GM12878 (cell line): ENCODE results near the gene VIL1. TPM values are rescaled to one million over a fixed set of nuclear protein-coding genes. Genes with fewer than 3 reads are reported as not detected.

Source experiments
- ATF3 ChIP-seq: IDR thresholded peaks from 2 replicates; pipeline ENCODE4 v1.6.1; 2011; ENCODE audit warnings: low read depth, mild to moderate bottlenecking, low read length, moderate library complexity, borderline replicate concordance; ENCODE audit errors: extremely low read depth
- CBFB ChIP-seq: IDR thresholded peaks from 2 replicates; pipeline ENCODE4 v1.6.1; 2016; ENCODE audit warnings: antibody characterized with exemption, low read depth
- CHD2 ChIP-seq: IDR thresholded peaks from 2 replicates; pipeline ENCODE4 v1.6.1; 2011; ENCODE audit warnings: low read depth, low read length, improper control_type of control experiment, borderline replicate concordance
- CREB1 ChIP-seq: IDR thresholded peaks from 2 replicates; pipeline ENCODE4 v1.6.1; 2012; ENCODE audit warnings: low read depth, mild to moderate bottlenecking, inconsistent platforms
- EGR1 ChIP-seq, 2 experiments: IDR thresholded peaks; 1 replicate in 1 of 2; 2 replicates in 1 of 2; pipeline ENCODE4 v1.6.1; 2011 to 2012; ENCODE audit warnings: low read depth in 2 of 2, low read length in 2 of 2, borderline replicate concordance in 1 of 2, mild to moderate bottlenecking in 1 of 2, moderate library complexity in 1 of 2
- IKZF1 ChIP-seq: fragments of 450-650 bp; conservative IDR thresholded peaks from 2 replicates; pipeline ENCODE4 v1.6.1; 2017; ENCODE audit warnings: antibody characterized with exemption, mild to moderate bottlenecking
- NR2F1 ChIP-seq: fragments of 450-650 bp; conservative IDR thresholded peaks from 2 replicates; pipeline ENCODE4 v1.6.1; 2017; ENCODE audit warnings: mild to moderate bottlenecking
- POLR2AphosphoS2 ChIP-seq: IDR thresholded peaks from 2 replicates; pipeline ENCODE4 v1.6.1; 2011; ENCODE audit warnings: low read depth, mild to moderate bottlenecking, low read length, improper control_type of control experiment, moderate library complexity
- SIN3A ChIP-seq: IDR thresholded peaks from 2 replicates; pipeline ENCODE4 v1.6.1; 2012; ENCODE audit warnings: low read depth, low read length, improper control_type of control experiment
- SMAD1 ChIP-seq: fragments of 450-650 bp; IDR thresholded peaks from 2 replicates; pipeline ENCODE4 v1.6.1; 2018; ENCODE audit warnings: mild to moderate bottlenecking, low read depth; ENCODE audit not compliant: partially characterized antibody
- SMC3 ChIP-seq: IDR thresholded peaks from 2 replicates; pipeline ENCODE4 v1.6.1; 2011; ENCODE audit warnings: low read length, improper control_type of control experiment, borderline replicate concordance
- SRF ChIP-seq, 2 experiments: IDR thresholded peaks; 2 replicates each; pipeline ENCODE4 v1.6.1; 2011; ENCODE audit warnings: low read depth in 2 of 2, low read length in 2 of 2, mild to moderate bottlenecking in 1 of 2, moderate library complexity in 1 of 2
- SUZ12 ChIP-seq: fragments of 200-600 bp; sonication (generic); IDR thresholded peaks from one replicate; pipeline ENCODE4 v1.6.1; 2018; ENCODE audit warnings: antibody characterized with exemption, mild to moderate bottlenecking; ENCODE audit not compliant: unreplicated experiment
- WRNIP1 ChIP-seq: IDR thresholded peaks from 2 replicates; pipeline ENCODE4 v1.6.1; 2011; ENCODE audit warnings: low read depth, low read length, improper control_type of control experiment, borderline replicate concordance
- ZNF274 ChIP-seq: IDR thresholded peaks from one replicate; pipeline ENCODE4 v1.8.0; 2011; ENCODE audit not compliant: insufficient read length, insufficient read depth
- polyA plus RNA-seq, 11 experiments: library from polyadenylated mRNA; depleted of rRNA in 4 of 11; unstranded in 6 of 11; stranded (reverse) in 5 of 11; fragments of >200 nt; fragmentation: Nextera tagmentation in 4 of 11; fragmentation: Illumina TruSeq in 1 of 11; extraction: Ambion mirVana in 4 of 11; extraction: Trizol in 1 of 11; gene quantifications; 1 replicate in 1 of 11; 2 replicates in 10 of 11; pipeline versions ENCODE4 v1.2.1 to v1.2.3, GENCODE V29; 2011 to 2016; ENCODE audit warnings: inconsistent platforms in 2 of 11, missing spikeins in 2 of 11, low read depth in 1 of 11
- total RNA-seq, 4 experiments: library from RNA; depleted of rRNA in 3 of 4; stranded (reverse); fragments of >200 nt in 3 of 4; fragmentation: Illumina TruSeq in 1 of 4; extraction: Trizol in 1 of 4; gene quantifications; 2 replicates each; pipeline versions ENCODE4 v1.2.1 to v1.2.3, GENCODE V29; 2013 to 2021
- TF ChIP-seq, protein P1 (sequence below): fragments of 450-650 bp; IDR thresholded peaks from 2 replicates; pipeline ENCODE4 v1.6.1; 2016; ENCODE audit warnings: mild to moderate bottlenecking
- TF ChIP-seq, protein P2 (sequence below): IDR thresholded peaks from 2 replicates; pipeline ENCODE4 v1.6.1; 2012; ENCODE audit warnings: low read depth, low read length, improper control_type of control experiment
- TF ChIP-seq, protein P3 (sequence below): IDR thresholded peaks from 2 replicates; pipeline ENCODE4 v1.6.1; 2012; ENCODE audit warnings: improper control_type of control experiment, low read depth, low read length; ENCODE audit not compliant: insufficient replicate concordance
- TF ChIP-seq, protein P4 (sequence below): fragments of 450-650 bp; IDR thresholded peaks from 2 replicates; pipeline ENCODE4 v1.6.1; 2014; ENCODE audit warnings: mild to moderate bottlenecking

VIL1 gene
- total and polyA plus RNA-seq, 10 of the 15 experiments (the other 5 are each of a cell fraction or from before 2014, with no cell fraction given) = 0.03 to 1.9 (median 0.33) TPM

GRCh38 chr2:218399391-218400166 is 19.3 kb upstream of the VIL1 start, which contains the start of gene CTDSP1 (continued):
- TF ChIP-seq, protein P1, sequence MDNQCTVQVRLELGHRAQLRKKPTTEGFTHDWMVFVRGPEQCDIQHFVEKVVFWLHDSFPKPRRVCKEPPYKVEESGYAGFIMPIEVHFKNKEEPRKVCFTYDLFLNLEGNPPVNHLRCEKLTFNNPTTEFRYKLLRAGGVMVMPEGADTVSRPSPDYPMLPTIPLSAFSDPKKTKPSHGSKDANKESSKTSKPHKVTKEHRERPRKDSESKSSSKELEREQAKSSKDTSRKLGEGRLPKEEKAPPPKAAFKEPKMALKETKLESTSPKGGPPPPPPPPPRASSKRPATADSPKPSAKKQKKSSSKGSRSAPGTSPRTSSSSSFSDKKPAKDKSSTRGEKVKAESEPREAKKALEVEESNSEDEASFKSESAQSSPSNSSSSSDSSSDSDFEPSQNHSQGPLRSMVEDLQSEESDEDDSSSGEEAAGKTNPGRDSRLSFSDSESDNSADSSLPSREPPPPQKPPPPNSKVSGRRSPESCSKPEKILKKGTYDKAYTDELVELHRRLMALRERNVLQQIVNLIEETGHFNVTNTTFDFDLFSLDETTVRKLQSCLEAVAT = 0 out of 2 replicates have a peak, but pooled peaks have one; percentile 69
- TF ChIP-seq, protein P2, sequence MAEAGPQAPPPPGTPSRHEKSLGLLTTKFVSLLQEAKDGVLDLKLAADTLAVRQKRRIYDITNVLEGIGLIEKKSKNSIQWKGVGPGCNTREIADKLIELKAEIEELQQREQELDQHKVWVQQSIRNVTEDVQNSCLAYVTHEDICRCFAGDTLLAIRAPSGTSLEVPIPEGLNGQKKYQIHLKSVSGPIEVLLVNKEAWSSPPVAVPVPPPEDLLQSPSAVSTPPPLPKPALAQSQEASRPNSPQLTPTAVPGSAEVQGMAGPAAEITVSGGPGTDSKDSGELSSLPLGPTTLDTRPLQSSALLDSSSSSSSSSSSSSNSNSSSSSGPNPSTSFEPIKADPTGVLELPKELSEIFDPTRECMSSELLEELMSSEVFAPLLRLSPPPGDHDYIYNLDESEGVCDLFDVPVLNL = 0 out of 2 replicates have a peak, but pooled peaks have one; percentile 21
- no peak for TF ChIP-seq ZNF274
- peak; percentile 90 for TF ChIP-seq IKZF1
- TF ChIP-seq, protein P3, sequence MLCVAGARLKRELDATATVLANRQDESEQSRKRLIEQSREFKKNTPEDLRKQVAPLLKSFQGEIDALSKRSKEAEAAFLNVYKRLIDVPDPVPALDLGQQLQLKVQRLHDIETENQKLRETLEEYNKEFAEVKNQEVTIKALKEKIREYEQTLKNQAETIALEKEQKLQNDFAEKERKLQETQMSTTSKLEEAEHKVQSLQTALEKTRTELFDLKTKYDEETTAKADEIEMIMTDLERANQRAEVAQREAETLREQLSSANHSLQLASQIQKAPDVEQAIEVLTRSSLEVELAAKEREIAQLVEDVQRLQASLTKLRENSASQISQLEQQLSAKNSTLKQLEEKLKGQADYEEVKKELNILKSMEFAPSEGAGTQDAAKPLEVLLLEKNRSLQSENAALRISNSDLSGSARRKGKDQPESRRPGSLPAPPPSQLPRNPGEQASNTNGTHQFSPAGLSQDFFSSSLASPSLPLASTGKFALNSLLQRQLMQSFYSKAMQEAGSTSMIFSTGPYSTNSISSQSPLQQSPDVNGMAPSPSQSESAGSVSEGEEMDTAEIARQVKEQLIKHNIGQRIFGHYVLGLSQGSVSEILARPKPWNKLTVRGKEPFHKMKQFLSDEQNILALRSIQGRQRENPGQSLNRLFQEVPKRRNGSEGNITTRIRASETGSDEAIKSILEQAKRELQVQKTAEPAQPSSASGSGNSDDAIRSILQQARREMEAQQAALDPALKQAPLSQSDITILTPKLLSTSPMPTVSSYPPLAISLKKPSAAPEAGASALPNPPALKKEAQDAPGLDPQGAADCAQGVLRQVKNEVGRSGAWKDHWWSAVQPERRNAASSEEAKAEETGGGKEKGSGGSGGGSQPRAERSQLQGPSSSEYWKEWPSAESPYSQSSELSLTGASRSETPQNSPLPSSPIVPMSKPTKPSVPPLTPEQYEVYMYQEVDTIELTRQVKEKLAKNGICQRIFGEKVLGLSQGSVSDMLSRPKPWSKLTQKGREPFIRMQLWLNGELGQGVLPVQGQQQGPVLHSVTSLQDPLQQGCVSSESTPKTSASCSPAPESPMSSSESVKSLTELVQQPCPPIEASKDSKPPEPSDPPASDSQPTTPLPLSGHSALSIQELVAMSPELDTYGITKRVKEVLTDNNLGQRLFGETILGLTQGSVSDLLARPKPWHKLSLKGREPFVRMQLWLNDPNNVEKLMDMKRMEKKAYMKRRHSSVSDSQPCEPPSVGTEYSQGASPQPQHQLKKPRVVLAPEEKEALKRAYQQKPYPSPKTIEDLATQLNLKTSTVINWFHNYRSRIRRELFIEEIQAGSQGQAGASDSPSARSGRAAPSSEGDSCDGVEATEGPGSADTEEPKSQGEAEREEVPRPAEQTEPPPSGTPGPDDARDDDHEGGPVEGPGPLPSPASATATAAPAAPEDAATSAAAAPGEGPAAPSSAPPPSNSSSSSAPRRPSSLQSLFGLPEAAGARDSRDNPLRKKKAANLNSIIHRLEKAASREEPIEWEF = no peak
- no peak for TF ChIP-seq ATF3
- no peak for TF ChIP-seq CBFB
- TF ChIP-seq WRNIP1 = no peak
- no peak for TF ChIP-seq SMC3
- TF ChIP-seq SRF (IDR thresholded peaks at IDR 0.05; ENCODE audit: low read depth in 2 of 2, low read length in 2 of 2) = no peak
- TF ChIP-seq SUZ12 = no peak
- TF ChIP-seq, protein P4, sequence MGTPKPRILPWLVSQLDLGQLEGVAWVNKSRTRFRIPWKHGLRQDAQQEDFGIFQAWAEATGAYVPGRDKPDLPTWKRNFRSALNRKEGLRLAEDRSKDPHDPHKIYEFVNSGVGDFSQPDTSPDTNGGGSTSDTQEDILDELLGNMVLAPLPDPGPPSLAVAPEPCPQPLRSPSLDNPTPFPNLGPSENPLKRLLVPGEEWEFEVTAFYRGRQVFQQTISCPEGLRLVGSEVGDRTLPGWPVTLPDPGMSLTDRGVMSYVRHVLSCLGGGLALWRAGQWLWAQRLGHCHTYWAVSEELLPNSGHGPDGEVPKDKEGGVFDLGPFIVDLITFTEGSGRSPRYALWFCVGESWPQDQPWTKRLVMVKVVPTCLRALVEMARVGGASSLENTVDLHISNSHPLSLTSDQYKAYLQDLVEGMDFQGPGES = 0 out of 2 replicates have a peak, but pooled peaks have one; percentile 39
- TF ChIP-seq POLR2AphosphoS2 = peak; percentile 61; the same call in 1 of the 2 replicates
- no peak for TF ChIP-seq SMAD1
- TF ChIP-seq SIN3A = no peak; the same call in 1 of the 2 replicates
- TF ChIP-seq CREB1 = peak; percentile 48; the same call in 1 of the 2 replicates
- TF ChIP-seq EGR1 (IDR thresholded peaks at IDR 0.05; ENCODE audit: borderline replicate concordance in 1 of 2, low read depth in 2 of 2, low read length in 2 of 2) = peak in 1 of 2 experiments; percentile 74; a peak in 2 of 3 replicates
- TF ChIP-seq NR2F1 = peak; percentile 85
- TF ChIP-seq CHD2 = peak; percentile 61
